ENCODE data around the gene PDZD2. TPM values are rescaled to one million over a fixed set of nuclear protein-coding genes. Genes with fewer than 3 reads are reported as not detected.

Gene PDZD2
- total RNA-seq, 1 donor from 2014 or later: 21.5 TPM

DNA sequence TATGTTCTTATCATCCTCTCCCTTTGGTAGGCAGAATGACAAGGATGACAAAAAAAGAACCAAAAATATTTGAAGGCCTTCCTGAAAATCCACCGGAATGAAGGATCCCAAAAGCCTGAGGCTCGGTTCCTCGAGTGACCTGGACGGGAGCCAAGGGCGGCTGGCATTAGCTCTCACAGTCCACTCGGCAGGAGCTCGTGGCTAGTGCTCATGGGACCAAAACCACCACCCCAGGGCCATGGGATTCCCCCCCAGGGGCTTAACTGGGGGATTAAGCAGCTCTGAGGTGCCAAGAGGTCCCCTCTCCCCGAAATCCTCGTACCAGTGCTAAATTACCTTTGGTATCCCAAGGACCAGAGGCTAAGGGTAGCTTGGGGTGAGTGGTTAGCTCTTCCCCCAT, 586 bp upstream of the PDZD2 start:
- TF ChIP-seq, protein P1, sequence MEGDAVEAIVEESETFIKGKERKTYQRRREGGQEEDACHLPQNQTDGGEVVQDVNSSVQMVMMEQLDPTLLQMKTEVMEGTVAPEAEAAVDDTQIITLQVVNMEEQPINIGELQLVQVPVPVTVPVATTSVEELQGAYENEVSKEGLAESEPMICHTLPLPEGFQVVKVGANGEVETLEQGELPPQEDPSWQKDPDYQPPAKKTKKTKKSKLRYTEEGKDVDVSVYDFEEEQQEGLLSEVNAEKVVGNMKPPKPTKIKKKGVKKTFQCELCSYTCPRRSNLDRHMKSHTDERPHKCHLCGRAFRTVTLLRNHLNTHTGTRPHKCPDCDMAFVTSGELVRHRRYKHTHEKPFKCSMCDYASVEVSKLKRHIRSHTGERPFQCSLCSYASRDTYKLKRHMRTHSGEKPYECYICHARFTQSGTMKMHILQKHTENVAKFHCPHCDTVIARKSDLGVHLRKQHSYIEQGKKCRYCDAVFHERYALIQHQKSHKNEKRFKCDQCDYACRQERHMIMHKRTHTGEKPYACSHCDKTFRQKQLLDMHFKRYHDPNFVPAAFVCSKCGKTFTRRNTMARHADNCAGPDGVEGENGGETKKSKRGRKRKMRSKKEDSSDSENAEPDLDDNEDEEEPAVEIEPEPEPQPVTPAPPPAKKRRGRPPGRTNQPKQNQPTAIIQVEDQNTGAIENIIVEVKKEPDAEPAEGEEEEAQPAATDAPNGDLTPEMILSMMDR (IDR thresholded peaks at IDR 0.05; ENCODE audit: unreplicated experiment): no peak
- H3K4me1 Mint-ChIP-seq: peaks cover 27% of the 10 kb centered on the region
- peaks cover 4% of the 10 kb centered on the region for H3K27me3 Mint-ChIP-seq (ENCODE audit: low read depth)
- no peak for DNase-seq (ENCODE audit: low spot score in 2 of 2, unreplicated experiment in 2 of 2)
- no peaks in the 10 kb centered on the region for H3K36me3 Mint-ChIP-seq
- peak overlapping the region; percentile 92 for H3K27ac Mint-ChIP-seq
- H3K9me3 Mint-ChIP-seq: no peaks in the 10 kb centered on the region
- H3K4me3 Mint-ChIP-seq: peak overlapping the region; percentile 87

DNA sequence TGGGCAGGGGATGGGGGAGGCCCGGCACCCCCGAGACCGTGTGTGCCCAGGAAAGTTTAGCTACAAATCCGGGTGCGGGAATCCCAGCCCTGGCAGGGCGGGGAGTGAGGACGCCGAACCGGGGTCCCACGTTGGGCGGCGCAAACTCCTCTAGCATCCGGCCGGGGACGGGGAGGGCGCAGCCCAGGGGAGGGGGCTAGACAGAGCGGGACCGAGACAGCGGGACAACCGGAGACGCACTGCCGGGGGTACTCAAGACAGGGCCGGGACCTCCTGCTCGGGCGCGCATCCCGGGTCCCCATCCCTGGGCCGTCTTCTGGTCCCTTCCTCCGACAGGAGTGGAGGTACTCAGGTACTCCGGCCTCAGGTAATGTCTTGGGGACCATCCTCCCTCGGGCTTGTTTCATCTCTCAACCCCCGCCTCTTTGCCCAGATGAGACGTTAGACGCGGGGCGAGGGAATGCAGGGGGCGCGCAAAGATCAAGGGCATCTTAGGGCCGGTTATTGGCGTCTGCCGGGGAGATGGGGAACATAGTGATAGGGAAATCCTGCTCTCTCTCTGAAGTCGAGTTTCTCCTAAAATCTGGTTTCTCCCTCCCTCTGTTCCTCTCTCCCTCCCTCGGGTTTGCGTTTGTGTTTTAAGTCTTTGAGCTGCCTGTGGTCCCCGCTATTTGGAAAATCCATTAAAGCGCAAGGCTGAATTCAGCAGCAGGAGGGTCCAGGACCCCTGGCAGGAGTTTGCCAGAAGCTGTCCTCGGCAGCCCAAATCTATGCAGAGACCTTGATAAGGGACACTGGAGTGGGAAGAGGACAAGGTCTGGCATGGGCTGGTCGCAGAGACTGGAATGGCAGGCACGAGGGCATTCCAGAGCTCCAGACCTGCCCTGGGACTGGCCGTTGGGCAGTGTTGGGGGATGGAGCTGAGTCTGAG, 815 bp downstream of the PDZD2 start:
- Mint-ChIP-seq H3K36me3 (no peaks in the 10 kb centered on the region), H3K9me3 (no peaks in the 10 kb centered on the region), H3K27me3 (ENCODE audit: low read depth) (peaks cover 4% of the 10 kb centered on the region), H3K4me3 (peak overlapping the region; percentile 69), H3K27ac (no peak overlapping the region), H3K4me1 (peaks cover 27% of the 10 kb centered on the region)
- no peak for DNase-seq (ENCODE audit: low spot score in 2 of 2, unreplicated experiment in 2 of 2)
- TF ChIP-seq, protein P1 (IDR thresholded peaks at IDR 0.05; ENCODE audit: unreplicated experiment): no peak

DNA sequence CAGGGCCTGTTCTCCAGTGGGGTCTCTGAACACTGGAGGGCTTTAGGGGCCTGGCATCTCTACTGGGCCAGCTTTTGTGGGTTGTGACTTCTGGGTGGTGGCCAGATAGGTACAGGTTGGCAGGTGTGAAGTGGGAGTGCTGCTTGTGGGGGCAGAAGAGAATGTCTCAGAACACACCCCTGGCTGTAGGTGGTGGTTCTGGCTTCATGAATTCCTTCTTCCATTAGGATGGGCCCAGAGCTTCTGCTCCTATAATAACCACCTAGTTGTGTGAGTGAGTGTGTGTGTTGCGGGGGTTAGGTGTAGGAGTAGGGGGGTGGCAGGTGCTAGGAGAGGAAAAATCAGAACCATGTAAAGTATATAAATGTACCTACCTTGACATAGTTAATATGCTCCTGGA, 1.6 kb downstream of the PDZD2 start:
- H3K4me1 Mint-ChIP-seq: peaks cover 27% of the 10 kb centered on the region
- H3K36me3 Mint-ChIP-seq: no peaks in the 10 kb centered on the region
- TF ChIP-seq, protein P1 (IDR thresholded peaks at IDR 0.05; ENCODE audit: unreplicated experiment): no peak
- H3K9me3 Mint-ChIP-seq: no peaks in the 10 kb centered on the region
- peaks cover 4% of the 10 kb centered on the region for H3K27me3 Mint-ChIP-seq (ENCODE audit: low read depth)
- peak overlapping the region; percentile 69 for H3K4me3 Mint-ChIP-seq
- no peak overlapping the region for H3K27ac Mint-ChIP-seq
- DNase-seq (ENCODE audit: low spot score in 2 of 2, unreplicated experiment in 2 of 2): no peak

DNA sequence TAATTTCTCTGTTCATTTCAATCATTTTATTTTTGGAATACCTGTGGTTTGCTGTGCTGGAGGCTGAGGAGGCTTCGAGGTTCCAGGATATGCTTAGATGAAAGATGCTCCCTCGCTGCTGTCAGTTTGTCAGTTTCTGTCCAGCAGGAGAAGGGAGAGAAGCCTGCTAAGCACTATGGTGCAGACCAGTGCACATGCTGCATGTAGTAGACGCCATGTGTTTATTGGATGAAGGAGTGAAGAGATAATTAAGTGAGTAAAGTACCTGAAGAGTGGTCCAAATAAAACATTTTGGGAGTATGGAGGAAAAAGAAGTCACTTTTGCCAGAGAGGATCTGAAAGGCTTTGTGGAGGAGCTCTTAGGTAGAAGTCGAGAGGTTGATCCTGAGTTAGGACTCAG, 2.1 kb downstream of the PDZD2 start:
- peaks cover 26% of the 10 kb centered on the region for H3K4me1 Mint-ChIP-seq
- H3K27me3 Mint-ChIP-seq (ENCODE audit: low read depth): peaks cover 4% of the 10 kb centered on the region
- no peak overlapping the region for H3K4me3 Mint-ChIP-seq
- no peak overlapping the region for H3K27ac Mint-ChIP-seq
- DNase-seq (ENCODE audit: low spot score in 2 of 2, unreplicated experiment in 2 of 2): no peak
- H3K9me3 Mint-ChIP-seq: no peaks in the 10 kb centered on the region
- TF ChIP-seq, protein P1 (IDR thresholded peaks at IDR 0.05; ENCODE audit: unreplicated experiment): no peak
- no peaks in the 10 kb centered on the region for H3K36me3 Mint-ChIP-seq

DNA sequence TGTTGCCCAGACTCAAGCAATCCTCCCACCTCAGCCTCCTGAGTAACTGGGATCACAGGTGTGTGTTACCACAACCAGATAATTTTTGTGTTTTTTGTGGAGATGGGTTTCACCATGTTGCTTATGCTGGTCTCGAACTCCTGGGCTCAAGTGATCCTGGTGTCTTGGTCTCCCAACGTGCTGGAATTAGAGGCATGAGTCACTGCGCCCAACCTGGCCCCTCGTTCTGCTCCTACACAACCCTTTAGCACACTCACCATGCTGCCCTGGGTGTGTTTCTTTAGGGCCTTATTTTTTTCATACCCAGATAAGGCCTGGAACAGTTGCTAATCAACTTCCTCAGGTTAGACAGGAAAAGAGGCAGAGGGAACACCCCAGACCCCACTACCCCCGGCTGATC, 2.6 kb downstream of the PDZD2 start:
- H3K4me1 Mint-ChIP-seq: peaks cover 21% of the 10 kb centered on the region
- TF ChIP-seq, protein P1 (IDR thresholded peaks at IDR 0.05; ENCODE audit: unreplicated experiment): no peak
- H3K36me3 Mint-ChIP-seq: no peaks in the 10 kb centered on the region
- peaks cover 4% of the 10 kb centered on the region for H3K27me3 Mint-ChIP-seq (ENCODE audit: low read depth)
- no peak for DNase-seq (ENCODE audit: low spot score in 2 of 2, unreplicated experiment in 2 of 2)
- no peaks in the 10 kb centered on the region for H3K9me3 Mint-ChIP-seq
- no peak overlapping the region for H3K4me3 Mint-ChIP-seq
- no peak overlapping the region for H3K27ac Mint-ChIP-seq

Data from mesothelial cell of epicardium (in vitro differentiated cells).